HCEC 1CT (cell line): ENCODE measurements around the gene IQUB.
"Not testable (repeated sequence)": the region's sequence is repeated elsewhere in the genome, so short reads cannot be mapped to it uniquely, and the experiment has no call there.

Experiments
- DNase-seq: peaks from one replicate; pipeline ENCODE4 v3.0.0-alpha.2; 2017

Gene IQUB

GRCh38 chr7:123538897-123539296 is 4.5 kb upstream of the IQUB start:
- peak; percentile 25 for DNase-seq

- peak; percentile 89 for DNase-seq
These were observed 3.9 kb upstream of the IQUB start for GRCh38 chr7:123538189-123538714.

- no peak for DNase-seq
These were observed 2.7 kb upstream of the IQUB start for GRCh38 chr7:123537026-123537642.

- no peak for DNase-seq
These were observed 1.1 kb upstream of the IQUB start for GRCh38 chr7:123535517-123535916.

- no peak for DNase-seq
These were observed 439 bp downstream of the IQUB start for GRCh38 chr7:123533929-123534382.

GRCh38 chr7:123533553-123533917 is 860 bp downstream of the IQUB start:
- no peak for DNase-seq

- not testable (repeated sequence) for DNase-seq
These were observed 1.4 kb downstream of the IQUB start for GRCh38 chr7:123532788-123533552.

GRCh38 chr7:123532343-123532742 is 2.1 kb downstream of the IQUB start:
- DNase-seq: not testable (repeated sequence)

- DNase-seq: not testable (repeated sequence)
These were observed 4.3 kb downstream of the IQUB start for GRCh38 chr7:123530035-123530591.

GRCh38 chr7:123528265-123528664 is 6.1 kb downstream of the IQUB start:
- no peak for DNase-seq

- DNase-seq: not testable (repeated sequence)
These were observed 6.6 kb downstream of the IQUB start for GRCh38 chr7:123527712-123528225.

- DNase-seq: not testable (repeated sequence)
These were observed 7.9 kb downstream of the IQUB start for GRCh38 chr7:123526533-123526932.

- no peak for DNase-seq
These were observed 12.3 kb downstream of the IQUB start for GRCh38 chr7:123522066-123522465.

- DNase-seq: no peak
These were observed 29.2 kb downstream of the IQUB start for GRCh38 chr7:123505221-123505620.

- DNase-seq: no peak
These were observed 32.2 kb downstream of the IQUB start for GRCh38 chr7:123502201-123502600.

GRCh38 chr7:123500878-123501489 is 33.4 kb downstream of the IQUB start:
- DNase-seq: no peak

GRCh38 chr7:123499211-123499970 is 35.0 kb downstream of the IQUB start:
- no peak for DNase-seq

- no peak for DNase-seq
These were observed 35.8 kb downstream of the IQUB start for GRCh38 chr7:123498601-123499000.

- no peak for DNase-seq
These were observed 36.4 kb downstream of the IQUB start for GRCh38 chr7:123498031-123498430.

GRCh38 chr7:123494193-123494796 is 40.1 kb downstream of the IQUB start:
- peak; percentile 32 for DNase-seq

GRCh38 chr7:123492485-123492884 is 41.9 kb downstream of the IQUB start:
- DNase-seq: no peak

GRCh38 chr7:123485721-123486120 is 48.7 kb downstream of the IQUB start:
- DNase-seq: no peak
